Measurements from ENCODE around the gene NTMT1.

DNA sequence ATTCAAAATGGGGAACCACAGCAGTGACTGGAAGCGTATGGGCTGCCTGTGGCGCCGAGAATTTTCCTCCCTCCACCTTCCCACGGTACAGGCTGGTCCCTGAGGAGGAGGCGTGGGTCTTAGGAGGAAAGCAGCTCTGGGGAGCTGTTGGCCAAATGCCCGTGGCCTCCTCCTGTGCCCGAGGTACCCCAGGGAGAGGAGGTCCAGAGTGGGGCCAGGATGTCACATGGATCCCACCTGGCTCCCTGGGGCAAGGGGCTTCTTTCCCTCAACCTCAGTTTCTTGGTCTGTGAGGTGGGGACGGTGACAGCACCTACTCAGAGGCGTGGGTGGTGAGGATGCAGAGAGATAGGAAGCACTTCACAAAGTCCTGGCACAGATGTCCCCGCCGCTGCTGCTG lies 56.0 kb downstream of the NTMT1 start:
- no peak for TF ChIP-seq POLR2A (IDR thresholded peaks at IDR 0.05)
- TF ChIP-seq, protein P1, sequence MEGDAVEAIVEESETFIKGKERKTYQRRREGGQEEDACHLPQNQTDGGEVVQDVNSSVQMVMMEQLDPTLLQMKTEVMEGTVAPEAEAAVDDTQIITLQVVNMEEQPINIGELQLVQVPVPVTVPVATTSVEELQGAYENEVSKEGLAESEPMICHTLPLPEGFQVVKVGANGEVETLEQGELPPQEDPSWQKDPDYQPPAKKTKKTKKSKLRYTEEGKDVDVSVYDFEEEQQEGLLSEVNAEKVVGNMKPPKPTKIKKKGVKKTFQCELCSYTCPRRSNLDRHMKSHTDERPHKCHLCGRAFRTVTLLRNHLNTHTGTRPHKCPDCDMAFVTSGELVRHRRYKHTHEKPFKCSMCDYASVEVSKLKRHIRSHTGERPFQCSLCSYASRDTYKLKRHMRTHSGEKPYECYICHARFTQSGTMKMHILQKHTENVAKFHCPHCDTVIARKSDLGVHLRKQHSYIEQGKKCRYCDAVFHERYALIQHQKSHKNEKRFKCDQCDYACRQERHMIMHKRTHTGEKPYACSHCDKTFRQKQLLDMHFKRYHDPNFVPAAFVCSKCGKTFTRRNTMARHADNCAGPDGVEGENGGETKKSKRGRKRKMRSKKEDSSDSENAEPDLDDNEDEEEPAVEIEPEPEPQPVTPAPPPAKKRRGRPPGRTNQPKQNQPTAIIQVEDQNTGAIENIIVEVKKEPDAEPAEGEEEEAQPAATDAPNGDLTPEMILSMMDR (IDR thresholded peaks at IDR 0.05): no peak
